22Rv1 (cell line): Measurements from ENCODE around the gene IKZF3.

ENCODE experiments used
- H3K27ac ChIP-seq: fragments of 450-650 bp; 2 replicates; pipeline ENCODE4 v1.5.1; 2017
- CTCF ChIP-seq: fragments of 450-650 bp; IDR thresholded peaks from 2 replicates; pipeline ENCODE4 v1.5.1; 2017; ENCODE audit warnings: mild to moderate bottlenecking
- ZFX ChIP-seq: fragments of 450-650 bp; IDR thresholded peaks from 2 replicates; pipeline ENCODE4 v1.6.1; 2017; ENCODE audit warnings: antibody characterized with exemption, borderline replicate concordance

The IKZF3 gene

DNA sequence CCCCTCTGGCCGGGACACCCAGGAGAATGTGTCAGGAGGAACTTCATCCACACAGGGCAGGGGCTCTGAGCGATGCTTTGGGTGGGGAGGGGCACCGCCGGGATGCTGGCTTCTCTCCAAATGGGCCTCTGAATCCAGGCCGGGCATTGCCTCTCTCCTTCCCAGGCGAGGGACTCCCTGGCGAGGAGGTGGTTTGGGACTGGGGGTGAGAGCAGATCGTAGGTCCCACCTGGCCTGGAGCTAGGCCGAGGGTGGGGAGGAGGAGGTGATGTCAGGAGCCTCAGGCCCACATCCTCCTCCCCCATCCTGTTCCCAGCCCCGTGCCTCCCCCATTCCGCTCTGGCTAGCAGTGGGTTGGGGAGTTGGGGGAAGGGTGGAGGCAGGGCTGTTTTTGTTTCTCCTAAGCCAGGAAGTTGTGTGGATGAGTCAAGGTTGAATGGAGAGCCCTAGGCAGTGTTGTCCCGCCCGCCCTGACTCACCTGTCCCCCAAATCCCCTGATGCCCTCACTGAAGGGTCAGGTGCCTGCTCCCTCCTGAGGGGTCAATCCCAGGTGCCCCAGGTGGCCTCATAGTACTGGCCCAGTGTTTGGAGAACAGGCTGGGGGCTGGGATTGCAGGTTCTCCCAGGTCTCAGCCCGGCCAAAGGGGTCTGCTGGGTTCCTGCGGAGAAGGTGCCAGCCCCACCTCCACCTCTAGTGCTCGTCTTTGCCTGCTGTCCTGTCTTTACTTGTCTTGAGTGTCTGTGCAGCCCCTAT is 123.6 kb downstream of the IKZF3 start:
- TF ChIP-seq ZFX (no peak), CTCF (no peak)
- peak overlapping the region; percentile 98 for H3K27ac ChIP-seq

DNA sequence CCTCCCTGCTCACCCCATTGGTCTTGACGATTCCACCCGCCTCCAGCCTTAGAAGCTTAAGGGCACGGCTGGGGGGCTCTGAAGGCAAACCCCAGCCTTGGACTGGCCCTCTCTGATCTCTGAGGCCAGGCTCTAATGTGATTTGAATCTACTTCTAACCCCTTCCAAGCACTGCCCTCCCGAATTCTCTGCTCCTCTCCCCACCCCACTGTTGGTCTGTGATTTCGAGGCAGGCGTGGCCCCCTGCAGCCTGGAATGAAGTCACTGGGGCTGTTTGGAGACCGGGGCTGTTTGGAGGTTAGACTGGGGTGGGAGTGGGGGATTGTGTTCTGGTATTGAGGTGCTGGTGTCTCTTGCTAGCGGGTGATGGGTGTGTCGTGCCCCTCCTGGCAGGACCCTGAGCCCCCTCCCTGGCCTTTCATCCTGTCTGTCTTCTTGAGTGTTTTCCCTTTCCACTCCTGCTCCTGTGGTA is 124.2 kb downstream of the IKZF3 start:
- TF ChIP-seq CTCF (no peak), ZFX (no peak)
- H3K27ac ChIP-seq: peak overlapping the region; percentile 98

DNA sequence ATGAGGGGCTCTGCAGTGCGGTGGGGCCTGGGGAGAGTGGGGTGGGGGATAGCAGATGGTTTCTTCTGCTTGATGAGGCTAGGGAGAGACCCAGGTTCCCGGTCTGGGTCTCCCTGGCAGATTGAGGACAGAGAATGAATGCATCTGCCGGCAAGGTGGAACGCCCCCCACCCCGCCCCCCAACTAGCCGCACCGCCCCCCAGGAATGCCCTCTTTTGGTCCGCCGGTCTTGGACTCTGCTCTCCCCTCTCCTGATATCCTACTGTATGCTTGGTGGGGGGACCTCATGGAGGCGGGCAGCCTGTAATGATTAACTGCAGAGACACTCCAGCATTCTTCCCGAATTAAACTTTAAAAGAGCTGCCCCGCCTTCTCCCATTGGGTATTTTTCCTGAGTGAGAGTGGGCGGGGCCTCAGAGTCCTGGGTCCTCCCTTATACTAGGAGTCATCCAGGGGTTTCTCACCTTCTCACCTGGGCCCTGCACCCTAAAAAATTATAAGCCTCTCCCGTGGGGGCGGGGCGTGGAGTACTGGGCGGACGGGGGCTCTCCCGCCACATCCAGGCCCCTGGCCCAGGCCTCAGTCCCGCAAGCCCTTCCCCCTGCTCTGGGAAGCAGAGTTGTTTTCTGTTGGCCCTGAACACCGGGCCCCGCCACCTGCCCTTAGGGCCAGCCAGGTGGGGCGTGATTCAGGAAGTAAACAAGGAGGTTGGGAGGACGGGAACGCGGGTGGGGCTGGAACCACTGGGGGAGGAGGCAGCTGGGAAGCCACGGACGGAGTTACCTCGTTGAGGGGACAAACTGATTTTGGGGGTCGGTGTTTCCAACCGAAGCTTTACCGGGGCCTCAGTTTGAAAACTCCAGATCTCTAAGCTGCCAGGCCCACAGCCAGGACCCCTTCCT is 124.9 kb downstream of the IKZF3 start:
- TF ChIP-seq CTCF: no peak
- TF ChIP-seq ZFX: no peak
- H3K27ac ChIP-seq: peak overlapping the region; percentile 98

DNA sequence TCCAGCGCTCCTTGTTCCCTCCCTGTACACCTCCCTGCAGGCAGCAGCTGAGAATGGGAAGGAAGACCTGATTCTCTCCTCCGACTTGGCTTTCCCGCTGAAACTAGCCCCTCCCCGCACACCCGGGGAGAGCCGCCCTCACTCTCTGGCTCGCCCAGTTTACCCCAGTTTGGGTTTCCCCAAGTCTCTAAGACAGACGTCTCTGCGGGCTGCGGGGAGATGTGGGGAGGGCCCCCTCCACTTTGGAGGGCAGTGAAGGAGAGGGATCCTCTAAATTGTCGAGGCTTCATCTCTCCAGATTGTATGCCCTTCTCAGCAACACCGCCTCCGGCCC is 125.6 kb downstream of the IKZF3 start:
- peak overlapping the region; percentile 98 for H3K27ac ChIP-seq
- no peak for TF ChIP-seq ZFX
- TF ChIP-seq CTCF: no peak

GRCh38 chr17:39737760-39738567 is 126.1 kb downstream of the IKZF3 start, which contains the start of gene GRB7:
Gene GRB7 (plus strand): TSS chr17:39737938. CDS start chr17:39742302, 4,364 bp downstream.
- TF ChIP-seq ZFX (no peak), CTCF (no peak)
- H3K27ac ChIP-seq: peak within 1 kb of the TSS; percentile 98

DNA sequence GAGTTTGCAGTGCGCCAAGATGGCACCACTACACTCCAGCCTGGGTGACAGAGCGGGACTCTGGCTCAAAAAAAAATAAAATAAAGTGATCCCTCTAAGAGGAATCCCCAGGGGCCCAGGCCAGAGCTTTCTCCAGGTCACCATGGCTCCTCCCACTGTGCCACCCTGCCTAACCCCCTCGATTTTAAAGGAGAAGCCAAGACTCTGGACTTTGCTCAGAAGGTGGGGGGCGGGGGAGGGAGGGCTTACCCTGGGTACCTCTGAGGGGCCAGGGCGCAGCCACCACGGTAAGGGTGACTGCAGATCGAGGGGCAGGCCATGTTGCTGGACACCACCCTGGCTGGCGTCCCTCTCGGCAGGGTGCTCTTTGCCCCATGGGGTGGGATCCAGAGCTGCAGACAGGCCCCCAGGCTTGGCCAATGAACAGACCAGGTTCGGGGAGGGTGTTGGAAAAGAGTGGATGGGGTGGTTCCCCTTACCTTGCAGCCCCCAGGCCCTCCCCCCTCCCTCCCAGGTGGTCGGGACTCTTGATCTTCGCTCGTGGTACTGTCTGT is 126.8 kb downstream of the IKZF3 start:
- peak overlapping the region; percentile 98 for H3K27ac ChIP-seq
- TF ChIP-seq CTCF (no peak), ZFX (no peak)
